ENCODE measurements around the gene UBL3.

DNA sequence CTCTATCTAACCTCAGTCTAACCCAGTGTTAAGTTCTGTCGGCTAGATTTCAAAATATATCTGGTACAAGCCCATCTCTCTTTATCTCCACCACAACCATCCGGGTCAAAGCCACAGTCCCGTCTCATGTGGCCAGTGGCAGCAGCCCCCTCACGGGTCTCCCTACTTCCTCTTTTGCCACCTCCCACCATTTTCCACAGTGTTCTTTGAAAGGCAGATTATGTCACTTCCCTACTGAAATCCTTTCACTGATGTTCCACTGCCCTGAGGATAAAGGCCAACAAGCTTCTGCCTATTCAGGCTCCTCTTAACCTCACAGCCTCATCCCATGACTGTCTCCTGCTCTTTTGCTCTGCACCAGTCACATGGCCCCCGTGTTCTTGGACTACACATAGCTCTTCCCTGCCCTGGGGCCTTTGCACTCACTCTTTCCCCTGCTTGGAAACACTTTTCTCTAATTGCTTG is 117.2 kb downstream of the UBL3 start:
- TF ChIP-seq, protein P1, sequence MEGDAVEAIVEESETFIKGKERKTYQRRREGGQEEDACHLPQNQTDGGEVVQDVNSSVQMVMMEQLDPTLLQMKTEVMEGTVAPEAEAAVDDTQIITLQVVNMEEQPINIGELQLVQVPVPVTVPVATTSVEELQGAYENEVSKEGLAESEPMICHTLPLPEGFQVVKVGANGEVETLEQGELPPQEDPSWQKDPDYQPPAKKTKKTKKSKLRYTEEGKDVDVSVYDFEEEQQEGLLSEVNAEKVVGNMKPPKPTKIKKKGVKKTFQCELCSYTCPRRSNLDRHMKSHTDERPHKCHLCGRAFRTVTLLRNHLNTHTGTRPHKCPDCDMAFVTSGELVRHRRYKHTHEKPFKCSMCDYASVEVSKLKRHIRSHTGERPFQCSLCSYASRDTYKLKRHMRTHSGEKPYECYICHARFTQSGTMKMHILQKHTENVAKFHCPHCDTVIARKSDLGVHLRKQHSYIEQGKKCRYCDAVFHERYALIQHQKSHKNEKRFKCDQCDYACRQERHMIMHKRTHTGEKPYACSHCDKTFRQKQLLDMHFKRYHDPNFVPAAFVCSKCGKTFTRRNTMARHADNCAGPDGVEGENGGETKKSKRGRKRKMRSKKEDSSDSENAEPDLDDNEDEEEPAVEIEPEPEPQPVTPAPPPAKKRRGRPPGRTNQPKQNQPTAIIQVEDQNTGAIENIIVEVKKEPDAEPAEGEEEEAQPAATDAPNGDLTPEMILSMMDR (IDR thresholded peaks at IDR 0.05; ENCODE audit: low read depth, low read length), result no peak
- no peak for TF ChIP-seq POLR2A (IDR thresholded peaks at IDR 0.05; ENCODE audit: extremely low read depth, insufficient read length)
